Neural progenitor cell (in vitro differentiated cells): ENCODE measurements around the gene LKAAEAR1.

Experiments used
- EZH2 ChIP-seq: fragments of 200-600 bp; sonication (generic); IDR thresholded peaks from 2 replicates; pipeline ENCODE4 v1.6.1; 2017; ENCODE audit warnings: antibody characterized with exemption, mild to moderate bottlenecking, moderate library complexity
- EZH2phosphoT487 ChIP-seq: fragments of 200-600 bp; sonication (generic); IDR thresholded peaks from 2 replicates; pipeline ENCODE4 v1.6.1; 2017; ENCODE audit warnings: antibody characterized with exemption
- TF ChIP-seq, protein P1 (sequence below): fragments of 200-600 bp; sonication (generic); IDR thresholded peaks from 2 replicates; pipeline ENCODE4 v1.5.1; 2017; ENCODE audit warnings: antibody characterized with exemption, mild to moderate bottlenecking

- TF ChIP-seq, protein P1, sequence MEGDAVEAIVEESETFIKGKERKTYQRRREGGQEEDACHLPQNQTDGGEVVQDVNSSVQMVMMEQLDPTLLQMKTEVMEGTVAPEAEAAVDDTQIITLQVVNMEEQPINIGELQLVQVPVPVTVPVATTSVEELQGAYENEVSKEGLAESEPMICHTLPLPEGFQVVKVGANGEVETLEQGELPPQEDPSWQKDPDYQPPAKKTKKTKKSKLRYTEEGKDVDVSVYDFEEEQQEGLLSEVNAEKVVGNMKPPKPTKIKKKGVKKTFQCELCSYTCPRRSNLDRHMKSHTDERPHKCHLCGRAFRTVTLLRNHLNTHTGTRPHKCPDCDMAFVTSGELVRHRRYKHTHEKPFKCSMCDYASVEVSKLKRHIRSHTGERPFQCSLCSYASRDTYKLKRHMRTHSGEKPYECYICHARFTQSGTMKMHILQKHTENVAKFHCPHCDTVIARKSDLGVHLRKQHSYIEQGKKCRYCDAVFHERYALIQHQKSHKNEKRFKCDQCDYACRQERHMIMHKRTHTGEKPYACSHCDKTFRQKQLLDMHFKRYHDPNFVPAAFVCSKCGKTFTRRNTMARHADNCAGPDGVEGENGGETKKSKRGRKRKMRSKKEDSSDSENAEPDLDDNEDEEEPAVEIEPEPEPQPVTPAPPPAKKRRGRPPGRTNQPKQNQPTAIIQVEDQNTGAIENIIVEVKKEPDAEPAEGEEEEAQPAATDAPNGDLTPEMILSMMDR = no peak
- TF ChIP-seq EZH2phosphoT487 = no peak
- no peak for TF ChIP-seq EZH2
These were observed 31.9 kb downstream of the LKAAEAR1 start for GRCh38 chr20:64052326-64052722.
